Jurkat, Clone E6-1 (cell line): ENCODE results near the gene SEMA3G.

Source experiments
- DNase-seq: peaks from one replicate; pipeline ENCODE4 v3.0.0-alpha.2; 2011; ENCODE audit warnings: low read depth, low spot score
- H3K4me3 ChIP-seq: 2 replicates; pipeline ENCODE4 v1.5.1; 2011; ENCODE audit warnings: mild to moderate bottlenecking, low read length, control low read depth, moderate library complexity

Gene SEMA3G

DNA sequence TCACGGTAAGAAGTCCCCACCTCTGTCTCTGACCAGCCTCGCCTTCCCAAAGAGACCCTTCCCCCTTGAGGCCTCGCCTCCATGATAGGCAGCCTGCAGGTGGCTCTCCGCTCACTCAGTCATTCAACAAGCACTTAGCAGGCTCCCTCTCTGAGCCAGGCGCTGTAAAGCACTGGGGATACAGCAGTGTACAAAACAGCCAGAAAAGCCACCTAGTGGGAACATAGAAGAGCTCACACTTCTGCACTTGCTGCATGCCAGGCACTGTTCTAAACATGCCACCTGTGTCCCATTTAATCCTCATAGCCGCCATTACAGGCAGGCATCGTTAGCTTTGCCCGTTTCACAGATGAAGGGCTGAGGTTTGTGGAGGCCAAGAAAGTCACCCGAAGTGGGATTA is 56.0 kb downstream of the SEMA3G start:
- H3K4me3 ChIP-seq: no peak overlapping the region
- DNase-seq: peak; percentile 38

DNA sequence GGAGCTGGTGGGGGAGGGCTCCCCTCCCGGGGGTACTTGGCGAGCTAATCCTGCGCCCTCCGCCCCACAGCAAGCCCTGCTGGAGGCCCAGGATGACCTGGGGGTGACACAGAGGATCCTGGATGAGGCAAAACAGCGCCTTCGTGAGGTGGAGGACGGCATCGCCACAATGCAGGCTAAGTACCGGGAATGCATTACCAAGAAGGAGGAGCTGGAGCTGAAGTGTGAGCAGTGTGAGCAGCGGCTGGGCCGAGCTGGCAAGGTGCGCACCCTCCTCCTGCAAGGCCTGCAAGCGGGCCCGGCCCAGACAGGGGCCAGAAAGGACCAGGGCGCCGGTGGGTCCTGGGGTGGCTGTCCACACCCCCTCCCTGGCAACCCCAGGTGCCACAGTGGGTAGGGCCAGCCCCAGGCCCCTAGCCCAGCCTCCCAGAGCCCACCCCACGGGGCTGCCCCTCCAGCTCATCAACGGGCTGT is 56.5 kb downstream of the SEMA3G start:
- no peak for DNase-seq
- H3K4me3 ChIP-seq: no peak overlapping the region

DNA sequence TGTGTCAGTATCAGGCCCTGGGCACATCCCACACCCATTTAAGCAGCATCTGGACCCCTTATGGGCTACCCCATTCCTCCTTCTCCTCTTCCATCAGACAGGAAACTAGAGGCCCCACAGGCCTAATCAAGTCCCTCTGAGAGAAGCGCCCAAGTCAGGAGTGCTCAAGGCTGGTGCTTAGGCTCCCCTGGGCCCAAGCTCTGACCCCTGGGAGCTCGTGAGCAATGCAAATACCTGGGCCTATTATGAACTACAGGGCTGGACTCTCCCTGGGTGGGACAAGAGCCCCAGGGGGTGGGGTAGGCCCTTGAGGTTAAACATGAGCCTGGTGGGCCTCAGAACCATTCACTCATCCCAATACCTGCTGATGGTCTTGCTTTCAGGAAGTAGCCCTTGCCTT is 57.4 kb downstream of the SEMA3G start:
- DNase-seq: no peak
- H3K4me3 ChIP-seq: no peak overlapping the region

DNA sequence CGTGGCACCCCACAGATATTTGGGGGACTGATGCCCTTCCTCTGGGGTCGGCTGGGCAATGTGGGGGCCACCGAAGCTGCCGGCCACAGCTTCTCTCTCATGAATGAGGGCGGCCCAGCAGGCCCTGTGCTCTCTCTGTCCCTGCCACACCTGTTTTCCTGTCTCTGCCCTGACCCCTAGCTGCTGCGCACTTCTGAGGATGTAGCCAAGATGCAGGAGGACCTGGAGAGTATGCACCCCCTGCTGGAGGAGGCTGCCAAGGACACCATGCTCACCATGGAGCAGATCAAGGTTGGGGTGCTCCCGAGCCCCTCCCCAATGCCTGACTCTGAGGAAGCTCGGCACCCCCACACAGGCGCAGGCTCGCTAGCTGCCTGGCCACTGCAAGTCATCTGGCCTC is 59.7 kb downstream of the SEMA3G start:
- H3K4me3 ChIP-seq: no peak overlapping the region
- DNase-seq: peak; percentile 62

DNA sequence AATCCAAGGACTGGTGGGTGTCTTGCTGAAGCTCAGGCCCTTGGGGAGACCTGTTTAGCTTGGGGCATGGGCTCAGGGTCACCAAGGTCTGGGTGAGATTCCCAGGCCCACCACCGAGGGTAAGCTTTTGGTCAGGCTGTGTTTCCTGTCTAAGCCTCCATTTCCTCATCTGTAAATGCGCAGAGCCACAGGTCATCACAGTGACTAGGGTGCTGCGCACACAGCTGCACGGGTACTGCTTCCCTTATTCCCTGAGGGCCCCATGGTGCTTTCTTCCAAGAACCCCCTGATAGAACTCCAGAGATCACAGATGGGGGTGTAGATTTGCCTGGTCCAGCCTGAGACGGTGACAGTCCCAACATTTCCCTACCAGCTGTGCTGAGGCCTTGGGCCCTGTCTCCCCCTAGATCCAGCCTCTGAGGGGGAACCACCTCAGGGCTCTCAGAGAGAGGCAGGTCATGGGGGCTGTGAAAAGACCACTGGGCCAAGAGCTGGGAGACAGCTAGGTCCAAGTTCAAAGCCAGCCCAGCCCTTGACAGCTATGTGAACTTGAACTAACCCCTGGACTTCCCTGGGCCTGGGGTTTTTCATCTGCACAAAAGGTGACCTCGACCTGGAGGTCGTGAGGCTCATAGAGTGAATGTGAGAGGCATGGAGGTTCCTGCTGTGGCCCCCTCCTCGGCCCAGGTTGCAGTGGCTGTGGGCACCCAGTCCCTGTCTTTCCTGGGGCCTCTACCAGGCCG is 60.7 kb downstream of the SEMA3G start:
- DNase-seq: no peak
- no peak overlapping the region for H3K4me3 ChIP-seq

DNA sequence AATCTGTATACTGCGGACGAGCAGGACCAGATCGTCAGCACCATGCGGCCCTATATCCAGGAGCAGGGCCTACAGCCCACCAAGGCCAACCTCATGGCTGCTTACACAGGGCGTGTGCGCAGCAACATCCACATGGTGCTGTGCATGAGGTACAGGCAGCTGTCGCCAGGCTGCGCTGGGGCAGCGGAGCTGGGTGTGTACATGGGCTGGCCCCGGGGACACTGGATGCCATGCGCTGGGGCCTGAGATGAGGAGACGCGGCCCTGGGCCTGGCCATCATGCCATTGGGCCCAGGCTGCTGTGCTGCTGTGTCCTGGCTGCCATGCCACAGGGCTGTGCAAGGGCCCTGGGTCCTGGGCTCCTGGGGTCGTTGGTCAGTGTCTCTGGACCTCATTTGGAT is 61.5 kb downstream of the SEMA3G start:
- no peak for DNase-seq
- no peak overlapping the region for H3K4me3 ChIP-seq
